Stimulated activated naive CD4-positive, alpha-beta T cell treated with Interleukin-2 at 50 U/mL for 16 hours (primary cell): ENCODE results near the gene ESPN.
A peak's percentile ranks its signal among the peaks of the same experiment; 100 is the strongest.

ENCODE experiments used
- DNase-seq: peaks from one replicate; lab custom pipeline; 2025; lab: John Stamatoyannopoulos, UW

Gene ESPN

GRCh38 chr1:6409733-6410132, 14.8 kb upstream of the ESPN start:
- no peak for DNase-seq

- no peak for DNase-seq
Measured at GRCh38 chr1:6410248-6410893, 14.2 kb upstream of the ESPN start.

DNA sequence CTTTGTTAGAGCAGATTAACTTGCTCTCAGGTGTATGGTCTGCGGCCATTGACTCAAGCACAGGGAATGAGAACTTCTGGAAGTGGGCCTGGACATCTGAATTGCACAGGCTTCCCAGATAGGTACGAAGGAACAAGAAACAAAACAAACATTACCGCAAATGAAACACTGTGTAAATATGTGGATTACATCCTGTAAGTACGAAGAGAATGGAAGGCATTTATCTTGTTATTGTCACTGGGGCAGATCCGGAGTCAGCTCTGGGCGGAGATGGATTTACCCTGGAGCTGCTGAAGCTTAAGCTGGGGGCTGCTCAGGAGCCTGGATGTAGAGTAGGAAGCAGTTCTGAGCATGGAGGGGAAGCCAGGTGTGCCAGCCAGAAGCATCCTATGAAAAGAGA, 11.7 kb upstream of the ESPN start:
- no peak for DNase-seq

DNA sequence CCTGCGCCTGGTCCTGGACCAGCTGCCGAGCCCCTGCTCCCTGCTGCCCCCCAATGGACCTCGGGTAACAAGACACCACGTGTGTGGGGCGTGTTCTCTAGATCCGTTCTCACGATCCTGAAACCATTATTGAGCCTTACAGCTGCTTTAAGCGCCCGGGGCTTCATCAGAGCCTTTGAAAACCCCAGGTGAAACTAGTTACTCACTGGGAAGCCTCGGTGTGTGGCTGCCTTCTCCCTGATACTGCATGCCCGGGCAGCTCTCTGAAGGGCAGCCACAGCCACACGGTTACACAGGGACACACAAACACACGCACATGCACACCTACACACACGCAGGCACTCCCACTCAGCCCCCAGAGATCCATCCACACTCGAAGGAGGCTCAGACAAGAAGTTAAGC, 10.1 kb upstream of the ESPN start:
- DNase-seq: peak; percentile 25

DNA sequence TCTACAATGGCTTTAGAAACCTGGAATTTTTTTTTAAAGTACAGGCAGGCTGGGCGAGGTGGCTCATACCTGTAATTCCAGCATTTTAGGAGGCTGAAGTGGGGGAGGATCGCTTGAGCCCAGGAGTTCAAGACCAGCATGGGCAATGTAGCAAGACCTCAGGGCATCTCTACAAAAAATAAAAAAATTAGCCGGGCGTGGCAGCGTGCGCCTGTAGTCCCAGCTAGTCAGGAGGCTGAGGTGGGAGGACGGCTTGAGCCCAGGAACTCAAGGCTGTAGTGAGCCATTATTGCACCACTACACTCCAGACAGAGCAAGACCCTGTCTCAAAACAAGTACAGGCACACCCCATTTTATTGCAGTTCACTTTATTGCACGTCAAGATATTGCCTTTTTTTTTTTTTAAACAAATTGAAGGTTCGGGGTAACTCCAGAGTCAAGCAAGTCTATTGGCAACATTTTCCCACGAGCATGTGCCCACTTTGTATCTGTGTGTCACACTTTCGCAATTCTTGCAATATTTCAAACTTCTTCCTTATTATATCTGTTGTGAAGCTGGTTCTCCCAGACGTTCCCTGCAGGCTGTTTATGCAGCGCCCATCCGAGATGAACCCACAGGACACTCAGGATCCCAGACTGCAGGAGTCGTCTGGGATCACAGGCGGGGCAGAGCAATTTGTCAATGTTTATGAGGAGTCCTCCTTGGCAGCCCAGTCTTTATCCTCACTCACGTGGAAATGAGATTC, 9.5 kb upstream of the ESPN start:
- DNase-seq: no peak

GRCh38 chr1:6416295-6416656, 8.3 kb upstream of the ESPN start:
- no peak for DNase-seq

DNA sequence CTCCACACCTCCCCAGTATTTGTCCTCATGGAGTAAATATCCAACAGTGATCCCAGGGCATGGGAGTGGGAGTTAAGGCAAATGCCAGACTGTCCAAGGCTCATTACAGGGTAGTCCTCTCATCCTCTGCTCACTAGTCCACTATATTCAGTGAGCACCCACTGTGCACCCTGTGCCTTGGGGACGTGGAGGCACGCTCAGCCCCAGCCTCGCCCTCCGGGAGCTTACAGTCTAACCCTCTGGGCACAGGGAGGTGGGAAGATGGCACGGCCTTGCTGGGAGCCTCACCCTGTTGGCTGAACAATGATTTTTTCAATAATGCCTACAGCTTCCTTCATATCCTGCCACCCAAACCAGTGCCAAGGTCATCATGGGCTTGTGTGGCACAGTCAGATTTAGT, 7.7 kb upstream of the ESPN start:
- DNase-seq: no peak

DNA sequence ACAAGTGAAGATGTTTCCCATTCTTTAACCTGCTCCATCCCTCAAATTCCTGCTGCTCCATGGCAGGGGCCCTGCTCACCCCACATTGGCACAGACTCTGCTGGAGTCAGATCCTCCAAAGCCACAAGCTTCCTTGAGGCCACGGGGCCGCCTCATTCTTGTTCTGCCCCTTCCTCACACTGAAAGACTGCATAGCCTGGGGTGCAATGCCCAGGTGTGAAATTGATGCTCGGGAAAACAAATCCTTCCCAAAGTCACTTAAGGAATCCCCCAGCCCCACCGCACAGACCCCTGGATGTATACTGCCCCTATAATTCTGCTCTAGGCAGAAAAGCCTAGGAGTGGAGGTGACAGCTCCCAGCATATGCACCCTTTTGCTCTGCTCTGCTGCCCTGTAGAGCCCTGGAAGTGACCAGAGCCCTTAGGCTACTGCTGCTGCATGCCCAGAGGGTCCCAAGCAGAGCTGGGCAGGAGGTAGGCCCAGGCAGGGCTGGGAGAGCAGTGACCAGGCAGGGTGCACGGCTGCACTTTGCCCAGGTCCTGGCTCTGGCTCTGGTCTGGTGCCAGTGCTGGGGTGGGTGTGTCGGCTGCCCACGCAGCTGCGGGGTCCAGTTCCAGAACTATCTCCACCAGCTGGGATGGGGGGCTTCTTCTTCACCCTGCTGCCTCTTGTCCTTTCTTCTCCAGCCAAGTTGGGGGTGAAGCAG, 6.5 kb upstream of the ESPN start:
- DNase-seq: no peak

DNA sequence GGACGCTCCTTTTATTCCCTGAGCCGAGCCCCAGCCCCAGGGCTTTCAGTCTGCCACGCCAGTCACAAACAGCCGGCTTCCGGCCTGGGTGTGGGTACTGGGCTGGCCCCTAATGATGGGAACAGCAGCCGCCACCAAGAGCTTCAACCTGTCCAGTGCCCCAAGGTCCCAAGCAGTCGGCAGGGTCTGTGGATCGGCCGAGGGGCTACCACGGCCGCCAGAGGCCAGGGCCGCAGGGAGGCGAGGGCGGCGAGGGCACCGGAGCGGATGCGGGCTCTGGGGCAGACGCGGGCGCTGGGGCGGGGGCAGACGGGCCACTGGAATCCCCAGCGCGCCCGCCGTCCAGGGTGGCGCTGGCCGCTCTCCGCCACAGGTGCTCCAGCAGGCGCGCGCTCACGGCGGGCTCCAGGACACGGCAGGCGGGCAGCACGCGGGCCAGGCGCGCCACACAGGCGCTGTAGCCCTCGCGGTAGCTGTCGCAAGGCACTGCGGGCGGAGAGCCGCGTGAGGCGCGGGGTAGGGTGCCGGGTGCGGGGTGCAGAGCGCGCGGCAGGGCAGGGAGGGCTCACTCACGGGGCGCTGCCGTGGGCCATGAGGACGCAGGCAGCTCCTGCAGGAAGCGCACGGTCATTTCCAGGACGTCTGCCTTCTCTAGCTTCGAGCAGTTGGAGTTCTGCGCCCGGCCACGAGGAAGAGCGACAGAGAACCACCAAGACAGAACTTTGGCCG, 5.7 kb upstream of the ESPN start:
- no peak for DNase-seq

DNA sequence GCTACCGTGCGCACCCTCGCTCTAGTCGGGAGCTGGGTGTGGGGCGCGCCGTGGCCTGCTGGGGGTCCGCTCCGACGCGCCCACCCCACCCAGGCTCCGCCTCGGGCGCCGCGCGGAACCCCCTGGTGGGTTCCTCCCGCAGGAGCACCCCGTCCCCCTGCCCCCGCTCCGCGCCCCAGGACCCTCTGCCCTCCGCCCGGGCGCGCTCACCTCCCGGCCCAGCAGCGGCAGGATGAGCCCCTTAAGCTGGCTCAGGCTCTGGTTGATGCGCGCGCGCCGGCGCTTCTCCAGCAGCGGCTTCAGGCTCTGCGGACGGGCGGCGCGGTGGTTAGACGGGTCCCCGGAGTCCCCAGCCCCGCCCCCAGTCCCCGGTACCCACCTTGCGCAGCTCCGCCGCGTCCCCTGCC, 5.2 kb upstream of the ESPN start:
- no peak for DNase-seq

GRCh38 chr1:6419804-6420453, 4.6 kb upstream of the ESPN start, which contains the start of gene HES2:
TSS of gene HES2 (minus strand) at chr1:6419919. CDS start at chr1:6419820, 99 bp downstream.
- DNase-seq: no peak

DNA sequence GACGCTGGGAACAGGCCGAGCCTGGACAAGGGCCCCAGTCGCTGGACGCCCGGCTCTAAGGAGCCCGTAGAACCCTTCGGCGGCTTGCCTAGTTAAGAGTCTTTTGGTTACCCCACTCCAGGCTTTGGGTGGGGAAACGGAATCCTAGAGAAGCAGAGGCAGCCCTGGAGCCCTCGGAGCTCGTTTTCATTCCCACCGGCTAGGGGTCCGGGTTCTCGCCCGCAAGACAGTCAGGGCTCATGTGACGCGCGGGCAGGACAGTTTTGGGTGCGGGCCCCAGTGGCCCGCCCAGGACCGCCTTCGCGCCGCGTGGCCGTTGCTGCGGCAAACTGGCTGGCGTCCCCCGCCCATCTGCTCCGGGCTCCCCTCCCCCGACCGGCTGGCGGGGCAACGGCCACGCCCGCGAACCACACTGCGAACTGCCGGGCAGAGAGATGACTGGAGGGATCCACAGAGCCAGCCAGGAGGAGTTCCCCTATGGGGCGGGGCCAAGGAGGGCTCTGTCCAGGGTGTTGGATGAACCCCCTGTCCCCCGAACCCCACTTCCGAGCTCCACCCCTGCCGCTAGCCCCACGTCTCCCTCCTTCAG, 4.0 kb upstream of the ESPN start:
- DNase-seq: no peak

DNA sequence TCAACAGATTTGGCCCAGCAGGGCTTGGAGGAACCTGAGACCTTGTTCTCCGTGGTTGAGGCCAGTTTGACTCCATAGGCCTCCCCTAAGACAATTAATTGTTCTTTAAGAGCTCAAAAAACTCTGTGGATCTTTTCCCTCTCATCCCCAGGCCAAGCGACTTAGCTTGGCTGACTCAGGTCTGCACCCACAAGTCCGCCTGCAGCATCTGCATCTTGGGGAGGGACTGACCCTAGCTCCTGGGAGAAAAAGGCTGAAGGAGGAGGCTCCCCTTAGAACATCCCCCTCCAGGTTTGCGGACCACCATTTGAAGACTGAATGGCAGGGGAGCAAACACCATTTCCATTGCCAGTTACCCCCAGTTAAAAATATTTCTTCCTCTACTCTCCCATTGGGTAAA, 3.3 kb upstream of the ESPN start:
- no peak for DNase-seq

DNA sequence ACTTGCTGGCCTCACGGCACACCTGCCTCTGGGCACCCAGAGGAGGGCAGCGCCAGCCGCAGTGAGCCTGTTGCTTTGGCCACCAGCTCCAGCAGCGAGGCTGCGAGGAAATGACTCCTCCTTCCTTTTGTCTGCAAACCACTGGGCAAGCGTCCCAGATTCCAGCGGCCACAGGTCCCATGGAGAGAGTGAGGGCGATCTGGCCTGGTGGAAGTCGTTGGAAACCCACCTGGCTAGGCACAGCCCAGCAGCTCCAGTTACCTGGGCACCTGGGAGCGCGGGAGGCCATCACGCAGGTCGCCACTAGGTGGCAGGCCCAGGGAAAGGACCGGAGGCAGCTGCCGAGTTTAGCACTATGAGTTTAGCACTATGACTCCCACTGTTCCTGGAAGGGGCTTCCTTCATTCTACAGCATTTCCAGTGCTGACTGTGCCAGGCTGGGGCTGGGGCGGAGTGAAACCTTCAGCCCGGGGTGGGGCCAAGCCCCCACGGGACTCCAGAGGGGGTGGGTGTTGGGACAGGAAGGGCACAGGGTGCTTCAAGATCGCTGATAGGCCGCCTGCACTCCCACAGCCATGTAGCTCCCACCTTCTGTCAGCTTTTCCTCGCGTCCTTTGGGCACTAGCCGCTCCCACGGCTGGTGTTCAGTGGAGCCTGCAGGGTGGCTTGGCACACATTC, 1.1 kb upstream of the ESPN start:
- peak; percentile 69 for DNase-seq

DNA sequence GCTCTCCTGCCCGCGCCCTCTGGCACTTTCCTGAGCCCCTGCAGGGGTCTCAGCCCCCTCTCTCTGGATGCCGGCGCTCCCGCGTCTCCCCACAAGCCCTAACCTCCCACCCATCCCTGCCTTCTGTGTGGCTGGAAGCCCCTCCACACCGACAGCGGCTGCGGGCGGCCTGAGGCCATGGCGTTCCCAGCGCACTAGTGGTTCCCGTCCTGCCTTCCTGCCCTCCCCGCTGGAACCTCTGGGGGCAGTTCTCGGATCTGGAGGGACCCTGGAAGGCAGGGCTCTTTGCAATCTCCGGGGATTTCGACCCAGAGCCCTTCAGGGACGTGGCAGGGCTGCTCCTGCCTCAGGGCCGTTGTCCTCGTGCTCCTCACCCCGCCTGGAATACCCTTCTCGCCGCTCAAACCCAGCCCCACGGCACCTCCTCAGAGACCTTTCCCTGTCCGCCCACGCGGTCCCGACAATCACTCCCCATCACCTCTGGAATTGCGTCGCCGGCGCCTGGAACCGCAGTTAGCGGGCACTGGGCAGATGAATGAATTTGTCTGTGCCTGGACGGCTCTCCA, 493 bp upstream of the ESPN start:
- DNase-seq: no peak

DNA sequence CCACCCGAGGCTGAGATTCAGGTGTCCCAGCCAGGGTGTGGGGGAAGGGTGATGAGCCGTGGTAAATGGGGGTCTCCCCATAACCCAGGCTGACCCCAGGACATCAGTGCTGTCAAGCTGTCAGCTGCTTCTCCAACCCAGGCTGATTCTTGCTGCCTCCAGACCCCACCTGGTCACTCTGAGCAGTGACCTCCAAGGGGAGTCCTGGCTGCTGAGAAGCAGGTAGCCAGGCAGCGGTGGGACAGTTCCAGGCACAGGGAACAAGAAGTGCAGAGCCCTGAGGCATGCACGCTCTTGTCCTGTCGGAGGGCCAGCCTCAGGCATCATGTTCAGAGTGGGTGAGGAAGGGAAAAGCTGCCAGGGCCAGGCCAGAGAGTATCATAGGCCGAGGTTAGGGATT, 1.1 kb downstream of the ESPN start:
- no peak for DNase-seq

GRCh38 chr1:6426277-6426971, 1.8 kb downstream of the ESPN start:
- DNase-seq: no peak

GRCh38 chr1:6426972-6427350, 2.4 kb downstream of the ESPN start:
- DNase-seq: no peak

- no peak for DNase-seq
Measured at GRCh38 chr1:6427441-6428390, 3.1 kb downstream of the ESPN start.
